ENCODE results near the gene MSANTD2.

The MSANTD2 gene

GRCh38 chr11:124751741-124752470 lies 48.3 kb downstream of the MSANTD2 start, which contains the start of gene VSIG2:
VSIG2 (minus strand) TSS chr11:124752255; CDS start chr11:124752137, 118 bp downstream.
- H3K9ac ChIP-seq: no peak within 1 kb of the TSS

GRCh38 chr11:124751391-124751740 lies 48.8 kb downstream of the MSANTD2 start:
- no peak overlapping the region for H3K27ac ChIP-seq
- peaks cover 26 to 74% (median 51%) of the 10 kb centered on the region in 10 experiments for H3K4me1 ChIP-seq
- no peaks in the 10 kb centered on the region for H3K9me3 ChIP-seq (replicated peaks in 1 of 11)
- no peak overlapping the region for H3K9ac ChIP-seq
- H3K4me2 ChIP-seq: peak overlapping the region in 1 of 11 experiments; percentile 87; a peak in 1 of 22 replicates
- peaks cover 0 to 22% (median 0%) of the 10 kb centered on the region in 11 experiments; a peak in 4 of 22 replicates for H3K36me3 ChIP-seq
- H3K4me3 ChIP-seq: no peak overlapping the region
- no peaks in the 10 kb centered on the region for H3K27me3 ChIP-seq
- H4K20me1 ChIP-seq: peaks cover 0 to 7% (median 0%) of the 10 kb centered on the region in 11 experiments; a peak in 2 of 22 replicates
- TF ChIP-seq Cebpa-rat (IDR thresholded peaks at IDR 0.05): no peak

More at GRCh38 chr11:124751741-124752470, 48.3 kb downstream of the MSANTD2 start, which contains the start of gene VSIG2:
- Histone ChIP-seq H4K20me1 (peaks cover 0 to 7% (median 0%) of the 10 kb centered on the region in 11 experiments; a peak in 3 of 22 replicates), H3K9me3 (replicated peaks in 1 of 11) (no peaks in the 10 kb centered on the region), H3K27ac (no peak within 1 kb of the TSS; a peak in 1 of 22 replicates), H3K36me3 (peaks cover 0 to 23% (median 0%) of the 10 kb centered on the region in 11 experiments; a peak in 4 of 22 replicates), H3K27me3 (no peaks in the 10 kb centered on the region), H3K4me2 (peak within 1 kb of the TSS; percentile 27 to 87 (median 54)), H3K4me3 (no peak within 1 kb of the TSS), H3K4me1 (peaks cover 21 to 70% (median 50%) of the 10 kb centered on the region in 10 experiments)
- TF ChIP-seq Cebpa-rat (IDR thresholded peaks at IDR 0.05): no peak

GRCh38 chr11:124749912-124750311 lies 50.3 kb downstream of the MSANTD2 start:
- H3K36me3 ChIP-seq: peaks cover 0 to 19% (median 0%) of the 10 kb centered on the region in 11 experiments; a peak in 4 of 22 replicates
- peak overlapping the region in 7 of 11 experiments; percentile 8 to 99 (median 63); a peak in 11 of 22 replicates for H3K4me2 ChIP-seq
- H3K9ac ChIP-seq: no peak overlapping the region
- peaks cover 40 to 87% (median 63%) of the 10 kb centered on the region in 10 experiments for H3K4me1 ChIP-seq
- H3K27me3 ChIP-seq: no peaks in the 10 kb centered on the region; a peak in 1 of 22 replicates
- no peak for TF ChIP-seq Cebpa-rat (IDR thresholded peaks at IDR 0.05)
- H4K20me1 ChIP-seq: peaks cover 0 to 15% (median 0%) of the 10 kb centered on the region in 11 experiments; a peak in 3 of 22 replicates
- no peak overlapping the region for H3K4me3 ChIP-seq
- H3K27ac ChIP-seq: no peak overlapping the region
- no peaks in the 10 kb centered on the region for H3K9me3 ChIP-seq (replicated peaks in 1 of 11)

- TF ChIP-seq Cebpa-rat (IDR thresholded peaks at IDR 0.05): no peak
- Histone ChIP-seq H3K36me3 (peaks cover 0 to 9% (median 0%) of the 10 kb centered on the region in 11 experiments; a peak in 5 of 22 replicates), H3K9ac (no peak overlapping the region), H3K4me3 (no peak overlapping the region), H3K27me3 (no peaks in the 10 kb centered on the region; a peak in 1 of 22 replicates), H3K4me2 (peak overlapping the region in 10 of 11 experiments; percentile 0 to 99 (median 37); a peak in 13 of 22 replicates), H3K4me1 (peaks cover 40 to 81% (median 62%) of the 10 kb centered on the region in 10 experiments), H4K20me1 (peaks cover 0 to 22% (median 0%) of the 10 kb centered on the region in 11 experiments; a peak in 3 of 22 replicates), H3K27ac (no peak overlapping the region), H3K9me3 (replicated peaks in 1 of 11) (no peaks in the 10 kb centered on the region)
These were observed 51.5 kb downstream of the MSANTD2 start for GRCh38 chr11:124748481-124749343.

- no peak overlapping the region for H3K27ac ChIP-seq
- H3K27me3 ChIP-seq: no peaks in the 10 kb centered on the region; a peak in 1 of 22 replicates
- no peak overlapping the region for H3K9ac ChIP-seq
- peaks cover 0 to 28% (median 0%) of the 10 kb centered on the region in 11 experiments; a peak in 6 of 22 replicates for H4K20me1 ChIP-seq
- H3K36me3 ChIP-seq: peaks cover 0 to 6% (median 0%) of the 10 kb centered on the region in 11 experiments; a peak in 5 of 22 replicates
- no peaks in the 10 kb centered on the region for H3K9me3 ChIP-seq (replicated peaks in 1 of 11)
- peaks cover 34 to 76% (median 57%) of the 10 kb centered on the region in 10 experiments for H3K4me1 ChIP-seq
- peak overlapping the region in 9 of 11 experiments; percentile 0 to 99 (median 43); a peak in 10 of 22 replicates for H3K4me2 ChIP-seq
- H3K4me3 ChIP-seq: no peak overlapping the region
- no peak for TF ChIP-seq Cebpa-rat (IDR thresholded peaks at IDR 0.05)
These were observed 52.1 kb downstream of the MSANTD2 start for GRCh38 chr11:124748100-124748418.

GRCh38 chr11:124747406-124748099 lies 52.7 kb downstream of the MSANTD2 start:
- no peak for TF ChIP-seq Cebpa-rat (IDR thresholded peaks at IDR 0.05)

GRCh38 chr11:124746621-124747243 lies 53.5 kb downstream of the MSANTD2 start:
- peak overlapping the region; percentile 88 to 99 (median 97) for H3K4me2 ChIP-seq
- no peak for TF ChIP-seq Cebpa-rat (IDR thresholded peaks at IDR 0.05)
- H4K20me1 ChIP-seq: peaks cover 0 to 42% (median 5%) of the 10 kb centered on the region in 11 experiments; a peak in 9 of 22 replicates
- H3K4me1 ChIP-seq: peaks cover 30 to 76% (median 53%) of the 10 kb centered on the region in 10 experiments
- peaks cover 0 to 6% (median 0%) of the 10 kb centered on the region in 11 experiments; a peak in 2 of 22 replicates for H3K36me3 ChIP-seq
- H3K4me3 ChIP-seq: peak overlapping the region; percentile 58 to 73 (median 65)
- peak overlapping the region in 10 of 11 experiments; percentile 7 to 61 (median 52); a peak in 16 of 22 replicates for H3K27ac ChIP-seq
- no peaks in the 10 kb centered on the region; a peak in 1 of 22 replicates for H3K27me3 ChIP-seq
- peak overlapping the region; percentile 53 to 76 (median 71); a peak in 21 of 22 replicates for H3K9ac ChIP-seq
- H3K9me3 ChIP-seq (replicated peaks in 1 of 11): no peaks in the 10 kb centered on the region

More at GRCh38 chr11:124747406-124748099, 52.7 kb downstream of the MSANTD2 start:
- Histone ChIP-seq H4K20me1 (peaks cover 0 to 33% (median 0%) of the 10 kb centered on the region in 11 experiments; a peak in 6 of 22 replicates), H3K27me3 (no peaks in the 10 kb centered on the region; a peak in 1 of 22 replicates), H3K36me3 (peaks cover 0 to 6% (median 0%) of the 10 kb centered on the region in 11 experiments; a peak in 2 of 22 replicates), H3K27ac (no peak overlapping the region), H3K4me3 (no peak overlapping the region), H3K4me2 (peak overlapping the region; percentile 29 to 99 (median 96); a peak in 17 of 22 replicates), H3K4me1 (peaks cover 29 to 76% (median 54%) of the 10 kb centered on the region in 10 experiments), H3K9me3 (replicated peaks in 1 of 11) (no peaks in the 10 kb centered on the region), H3K9ac (no peak overlapping the region)

All from BLaER1 treated with 17β-estradiol and CSF1 and Interleukin-3, amounts not matched to agents 10 nM and 100 nM (cell line).